Skeletal muscle tissue (tissue), 4 donors: ENCODE data around the gene NRIP2. TPM values are rescaled to one million over a fixed set of nuclear protein-coding genes. Genes with fewer than 3 reads are reported as not detected.

ENCODE experiments used
- H3K27ac ChIP-seq: one replicate; pipeline ENCODE4 v1.7.0; 2013; ENCODE audit warnings: mild to moderate bottlenecking, low read depth, low read length, inconsistent platforms
- H3K27me3 ChIP-seq, 3 donors: one replicate each; pipeline ENCODE4 v1.7.0; 2013; ENCODE audit warnings: low read length in 3 of 3; ENCODE audit not compliant: control insufficient read depth in 3 of 3, insufficient read depth in 3 of 3
- H3K36me3 ChIP-seq, 3 donors: one replicate each; pipeline ENCODE4 v1.7.0; 2013; ENCODE audit warnings: low read length in 3 of 3; ENCODE audit not compliant: control insufficient read depth in 3 of 3, insufficient read depth in 3 of 3
- H3K4me1 ChIP-seq, 3 donors: one replicate each; pipeline ENCODE4 v1.7.0; 2013; ENCODE audit warnings: low read length in 3 of 3, mild to moderate bottlenecking in 3 of 3; ENCODE audit not compliant: control insufficient read depth in 3 of 3, insufficient read depth in 3 of 3
- H3K4me3 ChIP-seq, 3 donors: one replicate each; pipeline ENCODE4 v1.7.0; 2013; ENCODE audit warnings: low read length in 3 of 3
- H3K9ac ChIP-seq, 3 donors: one replicate each; pipeline ENCODE4 v1.7.0; 2013; ENCODE audit warnings: low read length in 3 of 3, mild to moderate bottlenecking in 3 of 3, moderate library complexity in 2 of 3, low read depth in 1 of 3
- H3K9me3 ChIP-seq, 3 donors: one replicate each; pipeline ENCODE4 v1.7.0; 2013; ENCODE audit warnings: low read length in 3 of 3; ENCODE audit not compliant: control insufficient read depth in 3 of 3
- total RNA-seq: library from RNA; depleted of rRNA; stranded (reverse); fragments of >200 nt; gene quantifications from one replicate; pipeline ENCODE4 v1.2.3, GENCODE V29; 2014
- donor health status: Osteomylitis.

NRIP2 gene
- total RNA-seq, 1 donor from 2014 or later = 1.0 TPM

DNA sequence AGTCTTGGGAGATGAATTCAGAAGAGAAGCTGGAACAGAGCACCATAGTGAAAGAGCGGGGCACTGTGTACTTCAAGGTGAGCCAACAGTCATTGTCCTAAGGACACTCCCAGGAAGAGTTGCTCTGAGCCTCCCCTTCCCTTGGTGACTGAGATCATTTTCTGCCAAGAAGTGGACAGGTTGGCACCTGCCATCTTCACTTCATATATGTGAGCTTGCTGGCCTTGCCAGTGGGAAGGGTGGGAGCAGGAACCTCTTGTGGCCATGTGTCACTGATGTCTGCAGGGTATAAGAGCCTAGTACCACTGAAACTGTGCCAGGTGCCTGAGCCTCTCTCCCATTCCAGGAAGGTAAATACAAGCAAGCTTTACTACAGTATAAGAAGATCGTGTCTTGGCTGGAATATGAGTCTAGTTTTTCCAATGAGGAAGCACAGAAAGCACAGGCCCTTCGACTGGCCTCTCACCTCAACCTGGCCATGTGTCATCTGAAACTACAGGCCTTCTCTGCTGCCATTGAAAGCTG lies 34.7 kb downstream of the NRIP2 start:
- no peaks in the 10 kb centered on the region for H3K9me3 ChIP-seq
- H3K36me3 ChIP-seq = peaks cover 52 to 78% (median 72%) of the 10 kb centered on the region in 3 donors
- H3K4me1 ChIP-seq = peaks cover 27 to 36% (median 32%) of the 10 kb centered on the region in 3 donors
- H3K27me3 ChIP-seq = no peaks in the 10 kb centered on the region
- no peak overlapping the region for H3K27ac ChIP-seq
- H3K4me3 ChIP-seq = no peak overlapping the region
- H3K9ac ChIP-seq = no peak overlapping the region

DNA sequence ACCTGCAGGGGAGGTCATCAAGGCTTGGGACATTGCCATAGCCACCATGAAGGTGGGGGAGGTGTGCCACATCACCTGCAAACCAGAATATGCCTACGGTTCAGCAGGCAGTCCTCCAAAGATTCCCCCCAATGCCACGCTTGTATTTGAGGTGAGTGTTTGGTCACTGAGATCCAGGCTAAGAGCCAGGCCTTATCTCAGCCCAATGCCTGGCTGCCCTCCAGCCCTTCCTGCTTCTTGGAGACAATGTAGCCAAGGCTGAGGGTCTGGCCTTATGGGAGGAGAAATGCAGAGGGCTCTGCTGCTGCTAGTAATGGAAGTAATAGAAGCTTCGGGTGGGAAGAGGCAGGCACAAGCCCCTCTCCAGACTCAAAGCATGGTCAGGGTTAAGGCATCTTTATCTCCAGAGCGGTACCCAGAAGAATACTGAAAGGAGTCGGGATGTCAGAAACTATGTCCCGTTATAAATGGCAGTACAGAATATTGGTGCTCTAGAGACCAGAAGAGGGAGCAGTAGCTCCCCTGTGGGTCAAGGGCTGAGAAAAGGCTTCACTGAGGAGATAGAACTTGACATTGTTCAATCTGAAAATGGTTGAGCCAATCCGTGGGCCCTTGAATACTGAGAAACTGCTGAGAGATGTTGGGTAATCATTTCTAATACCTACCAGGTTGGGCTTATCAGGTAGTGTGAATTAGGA lies 37.0 kb downstream of the NRIP2 start:
- Histone ChIP-seq H3K27me3 (no peaks in the 10 kb centered on the region), H3K4me1 (peaks cover 22 to 33% (median 29%) of the 10 kb centered on the region in 3 donors), H3K4me3 (no peak overlapping the region), H3K9ac (no peak overlapping the region), H3K36me3 (peaks cover 41 to 57% (median 53%) of the 10 kb centered on the region in 3 donors), H3K9me3 (no peaks in the 10 kb centered on the region), H3K27ac (no peak overlapping the region)

DNA sequence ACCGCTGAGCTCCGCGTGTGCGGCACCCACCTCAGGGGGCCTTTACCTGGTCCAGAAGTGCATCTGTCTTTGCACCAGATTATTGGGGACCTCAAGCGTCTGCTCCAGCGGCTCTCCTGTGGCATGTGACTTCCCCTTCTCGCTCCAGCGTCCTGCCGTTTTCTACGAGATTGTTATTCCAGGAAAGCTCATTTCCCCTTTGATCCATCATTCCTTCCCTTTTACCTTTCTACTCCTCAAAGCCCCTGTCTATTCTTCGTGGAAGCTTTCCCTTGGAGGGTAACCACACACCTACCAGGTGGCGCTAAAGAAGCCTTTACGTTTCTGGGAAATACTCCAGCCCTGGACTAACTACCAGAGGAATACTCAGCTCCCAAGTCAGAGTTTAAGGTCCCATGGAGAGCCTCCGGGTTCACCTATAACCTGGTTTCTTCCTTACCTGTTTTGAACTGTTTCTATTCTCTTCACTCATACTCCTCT lies 38.6 kb downstream of the NRIP2 start:
- H3K27ac ChIP-seq = peak overlapping the region; percentile 54
- no peaks in the 10 kb centered on the region for H3K9me3 ChIP-seq
- H3K9ac ChIP-seq = peak overlapping the region; percentile 81 to 86 (median 83)
- peaks cover 34 to 42% (median 40%) of the 10 kb centered on the region in 3 donors for H3K36me3 ChIP-seq
- H3K27me3 ChIP-seq = no peaks in the 10 kb centered on the region
- peak overlapping the region; percentile 78 to 89 (median 85) for H3K4me3 ChIP-seq
- peaks cover 22 to 33% (median 28%) of the 10 kb centered on the region in 3 donors for H3K4me1 ChIP-seq

DNA sequence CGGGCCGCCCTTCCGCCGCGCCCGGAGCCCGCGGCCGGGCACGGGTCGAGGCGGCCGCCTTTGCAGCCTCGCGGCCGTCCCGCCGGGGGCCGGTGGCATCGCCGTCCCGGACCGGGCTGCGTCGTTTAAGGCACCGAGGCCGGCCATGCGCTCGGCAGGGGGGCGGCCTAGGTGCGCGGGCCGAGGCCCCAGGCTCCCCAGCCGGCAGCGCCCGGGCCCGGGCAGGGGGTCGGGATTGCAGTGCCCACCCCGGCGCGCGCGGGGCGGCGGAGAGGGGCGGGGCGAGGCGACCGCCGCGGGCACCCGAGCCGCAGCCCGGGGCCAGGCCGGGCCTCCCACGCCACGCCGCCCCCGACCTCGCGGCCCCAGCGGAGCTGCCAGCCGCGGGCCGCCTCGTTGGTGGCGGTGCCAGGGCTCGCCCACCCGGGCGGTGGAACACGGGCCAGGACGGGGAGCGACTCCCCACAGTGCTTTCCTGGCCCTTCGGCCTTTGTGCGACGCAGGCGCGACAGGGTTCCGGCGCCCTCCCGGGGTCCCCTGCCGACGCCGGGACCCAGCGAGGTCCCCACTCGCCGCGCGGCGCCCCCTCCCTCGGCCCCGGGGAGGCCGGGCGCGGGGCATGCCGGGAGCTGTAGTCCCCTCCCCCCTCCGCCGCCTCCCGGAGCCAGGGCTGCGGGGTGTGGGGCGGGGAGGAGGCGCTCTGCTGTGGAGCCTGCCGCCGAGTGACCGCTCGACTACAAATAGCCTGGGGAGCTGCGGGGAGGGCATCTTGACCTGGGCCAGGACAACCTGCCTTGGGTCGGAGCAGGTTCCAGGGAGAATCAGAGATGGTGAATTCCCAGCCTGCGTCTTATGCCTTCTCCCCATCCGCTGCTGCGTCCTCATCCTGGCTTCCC lies 39.3 kb downstream of the NRIP2 start:
- Histone ChIP-seq H3K27ac (peak overlapping the region; percentile 54), H3K4me3 (peak overlapping the region; percentile 78 to 89 (median 85)), H3K9ac (peak overlapping the region; percentile 81 to 86 (median 83)), H3K36me3 (peaks cover 29 to 36% (median 35%) of the 10 kb centered on the region in 3 donors), H3K9me3 (no peaks in the 10 kb centered on the region), H3K4me1 (peaks cover 22 to 28% (median 24%) of the 10 kb centered on the region in 3 donors), H3K27me3 (no peaks in the 10 kb centered on the region)

DNA sequence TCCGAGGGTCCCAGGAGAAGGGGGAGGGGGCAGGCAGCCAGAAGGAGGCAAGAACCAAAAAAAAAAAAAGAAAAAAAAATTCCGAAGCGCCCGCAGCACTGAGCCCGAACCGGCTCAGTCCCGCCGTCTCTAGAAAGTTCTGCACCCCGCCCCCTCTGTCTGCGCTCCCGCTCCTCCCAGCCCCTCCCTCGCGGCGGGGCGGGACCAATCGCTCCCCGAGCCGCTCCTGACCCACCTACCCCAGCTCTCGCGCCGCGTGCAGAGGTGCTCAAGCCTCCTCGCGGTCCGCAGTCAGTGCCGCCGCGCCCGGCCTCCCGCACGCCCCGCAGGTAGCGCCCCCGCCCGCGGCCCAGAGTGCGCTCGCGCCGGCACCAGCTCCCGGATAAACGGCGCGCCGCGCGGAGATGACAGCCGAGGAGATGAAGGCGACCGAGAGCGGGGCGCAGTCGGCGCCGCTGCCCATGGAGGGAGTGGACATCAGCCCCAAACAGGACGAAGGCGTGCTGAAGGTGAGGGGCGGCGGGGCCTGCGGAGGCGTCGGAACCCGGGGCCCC lies 40.0 kb downstream of the NRIP2 start, which contains the start of gene FKBP4:
FKBP4 (plus strand) TSS at position 235 of the 554 bp plus-strand sequence; CDS start at position 405, 170 bp downstream.
- Histone ChIP-seq H3K4me3 (peak within 1 kb of the TSS; percentile 78 to 89 (median 85)), H3K27ac (peak within 1 kb of the TSS; percentile 54), H3K9ac (peak within 1 kb of the TSS; percentile 81 to 86 (median 83)), H3K36me3 (peaks cover 22 to 28% (median 28%) of the 10 kb centered on the region in 3 donors), H3K9me3 (no peaks in the 10 kb centered on the region), H3K4me1 (peaks cover 22 to 28% (median 24%) of the 10 kb centered on the region in 3 donors), H3K27me3 (no peaks in the 10 kb centered on the region)

DNA sequence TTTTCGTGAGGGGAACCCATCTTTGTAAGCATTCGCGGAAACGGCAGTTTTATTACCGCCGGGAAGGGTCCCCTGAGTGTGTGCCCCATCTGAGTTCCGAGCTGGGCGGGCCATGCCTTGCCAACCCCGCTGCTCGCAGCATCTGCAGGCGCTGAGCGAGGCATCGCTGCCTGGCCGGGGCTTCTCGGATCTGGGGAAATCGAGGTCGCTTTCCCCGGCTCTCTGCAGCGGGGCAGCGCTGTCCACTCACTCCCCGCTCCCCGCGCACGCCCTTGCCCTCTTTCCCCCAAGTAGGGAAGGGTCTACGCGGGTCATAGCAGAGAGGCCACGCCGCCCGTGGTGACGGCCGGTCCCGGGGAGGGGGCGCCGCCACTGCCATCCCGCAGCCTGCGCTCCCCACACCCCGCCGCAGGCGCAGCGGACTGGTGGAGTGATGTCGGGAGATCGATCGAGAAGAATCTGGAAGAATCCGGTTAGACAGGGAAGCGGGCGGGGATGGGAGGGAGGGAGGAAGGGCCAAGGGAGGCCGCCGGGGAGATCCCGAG lies 40.6 kb downstream of the NRIP2 start:
- Histone ChIP-seq H3K4me3 (peak overlapping the region; percentile 57 to 78 (median 77)), H3K27ac (no peak overlapping the region), H3K9me3 (no peaks in the 10 kb centered on the region), H3K27me3 (no peaks in the 10 kb centered on the region), H3K9ac (peak overlapping the region; percentile 12 to 86 (median 60)), H3K36me3 (peaks cover 17 to 23% (median 22%) of the 10 kb centered on the region in 3 donors), H3K4me1 (peaks cover 22 to 26% (median 24%) of the 10 kb centered on the region in 3 donors)

DNA sequence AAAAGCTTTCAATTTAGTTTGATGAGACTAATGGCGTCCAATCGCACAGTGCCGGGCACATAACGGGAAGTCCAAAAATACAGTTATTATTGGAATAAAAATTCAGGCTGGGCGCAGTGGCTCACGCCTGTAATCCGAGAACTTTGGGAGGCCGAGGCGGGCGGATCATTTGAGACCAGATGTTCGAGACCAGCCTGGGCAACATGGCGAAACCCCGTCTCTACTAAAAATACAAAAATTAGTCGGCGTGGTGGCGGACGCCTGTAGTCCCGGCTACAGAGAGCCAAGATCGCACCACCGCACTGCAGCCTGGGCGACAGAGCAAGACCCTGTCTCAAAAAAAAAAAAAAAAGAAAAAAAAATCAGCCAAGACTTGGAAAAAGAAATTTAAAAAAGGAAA lies 41.3 kb downstream of the NRIP2 start:
- H3K9ac ChIP-seq = no peak overlapping the region
- no peak overlapping the region for H3K4me3 ChIP-seq
- H3K9me3 ChIP-seq = no peaks in the 10 kb centered on the region

DNA sequence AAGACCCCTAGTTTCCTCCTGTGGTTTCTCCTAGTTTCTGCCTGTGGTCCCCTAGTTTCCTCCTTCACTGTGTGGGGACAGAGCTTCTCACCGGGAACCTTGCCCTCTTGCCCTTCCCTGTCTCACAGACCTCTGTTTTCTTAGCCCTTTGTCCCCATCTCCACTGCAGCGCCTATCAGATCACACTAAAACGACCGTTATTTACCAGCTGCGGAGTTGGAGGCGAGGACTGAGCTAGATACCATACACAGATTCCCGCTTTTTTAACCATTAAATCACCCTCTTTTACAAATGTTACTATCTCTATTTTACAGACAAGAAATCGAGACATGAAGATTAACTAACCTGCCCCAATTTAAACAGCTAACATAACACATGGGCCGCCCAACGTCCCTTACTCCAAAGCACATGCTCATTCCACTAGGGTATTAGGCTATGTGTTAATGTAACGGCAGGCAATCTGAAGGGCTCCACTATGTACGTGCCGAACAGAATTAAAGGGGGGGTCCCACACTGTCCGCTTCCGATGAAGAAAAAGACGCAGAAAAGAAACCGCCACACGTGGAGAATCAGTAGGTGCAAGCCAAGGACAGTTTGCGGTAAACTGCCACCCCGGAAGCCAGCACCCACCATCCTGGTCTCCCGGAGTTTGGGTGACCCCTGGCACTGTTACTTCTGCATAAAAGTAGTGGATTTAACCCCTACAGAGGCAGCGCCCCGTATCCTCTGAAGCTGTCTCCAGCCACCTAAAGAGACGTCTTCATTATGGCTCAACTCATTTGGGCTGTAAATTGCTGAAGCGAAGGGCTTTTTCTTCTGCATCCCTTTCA lies 41.9 kb downstream of the NRIP2 start:
- H3K27me3 ChIP-seq = no peaks in the 10 kb centered on the region
- no peaks in the 10 kb centered on the region for H3K9me3 ChIP-seq
- H3K4me1 ChIP-seq = peaks cover 21 to 23% (median 22%) of the 10 kb centered on the region in 3 donors
- no peak overlapping the region for H3K9ac ChIP-seq
- peaks cover 6 to 10% (median 10%) of the 10 kb centered on the region in 3 donors for H3K36me3 ChIP-seq
- no peak overlapping the region for H3K27ac ChIP-seq
- H3K4me3 ChIP-seq = no peak overlapping the region

More for the DNA sequence above, 41.3 kb downstream of the NRIP2 start:
- H3K4me1 ChIP-seq = peaks cover 22 to 26% (median 24%) of the 10 kb centered on the region in 3 donors
- H3K27me3 ChIP-seq = no peaks in the 10 kb centered on the region
- H3K27ac ChIP-seq = no peak overlapping the region
- peaks cover 10 to 16% (median 15%) of the 10 kb centered on the region in 3 donors for H3K36me3 ChIP-seq
